NCI-H2029 treated with DMSO at 0.1 percent for 48 hours (cell line): Measurements from ENCODE around the gene ITGB7.
A peak's percentile ranks its signal among the peaks of the same experiment; 100 is the strongest.
"Not testable (repeated sequence)": the region's sequence is repeated elsewhere in the genome, so short reads cannot be mapped to it uniquely, and the experiment has no call there.

ENCODE experiments used
- DNase-seq: peaks from one replicate; lab custom pipeline; 2025; lab: John Stamatoyannopoulos, UW

Gene ITGB7

GRCh38 chr12:53217051-53217930, 10.2 kb upstream of the ITGB7 start:
- no peak for DNase-seq

- no peak for DNase-seq
Observed at GRCh38 chr12:53215497-53215896, 8.4 kb upstream of the ITGB7 start.

- DNase-seq, result no peak
Observed at GRCh38 chr12:53214687-53215455, 7.8 kb upstream of the ITGB7 start.

- no peak for DNase-seq
Observed at GRCh38 chr12:53214221-53214620, 7.2 kb upstream of the ITGB7 start.

GRCh38 chr12:53213348-53213747, 6.3 kb upstream of the ITGB7 start:
- DNase-seq, result peak; percentile 55

- no peak for DNase-seq
Observed at GRCh38 chr12:53212931-53213330, 5.9 kb upstream of the ITGB7 start.

- DNase-seq, result no peak
Observed at GRCh38 chr12:53211476-53212381, 4.7 kb upstream of the ITGB7 start.

- DNase-seq, result no peak
Observed at GRCh38 chr12:53210843-53211242, 3.8 kb upstream of the ITGB7 start.

- no peak for DNase-seq
Observed at GRCh38 chr12:53208877-53209463, 1.9 kb upstream of the ITGB7 start.

- no peak for DNase-seq
Observed at GRCh38 chr12:53208435-53208834, 1.4 kb upstream of the ITGB7 start.

GRCh38 chr12:53205747-53206419, 1.2 kb downstream of the ITGB7 start:
- DNase-seq, result no peak

GRCh38 chr12:53204351-53204750, 2.7 kb downstream of the ITGB7 start:
- DNase-seq, result no peak

- DNase-seq, result not testable (repeated sequence)
Observed at GRCh38 chr12:53202316-53202715, 4.7 kb downstream of the ITGB7 start.

- no peak for DNase-seq
Observed at GRCh38 chr12:53201639-53202038, 5.4 kb downstream of the ITGB7 start.

- DNase-seq, result no peak
Observed at GRCh38 chr12:53201177-53201541, 5.9 kb downstream of the ITGB7 start.

GRCh38 chr12:53200458-53201176, 6.4 kb downstream of the ITGB7 start:
- no peak for DNase-seq

- no peak for DNase-seq
Observed at GRCh38 chr12:53200107-53200457, 7.0 kb downstream of the ITGB7 start.

- no peak for DNase-seq
Observed at GRCh38 chr12:53199700-53200099, 7.4 kb downstream of the ITGB7 start.

- no peak for DNase-seq
Observed at GRCh38 chr12:53198486-53199110, 8.5 kb downstream of the ITGB7 start.

- DNase-seq, result no peak
Observed at GRCh38 chr12:53197011-53197640, 9.9 kb downstream of the ITGB7 start.
